Vagina (tissue), 2 donors: ENCODE data around the gene CEBPZOS.

Experiments
- CTCF ChIP-seq, 3 experiments: fragments of 450-650 bp in 2 of 3; fragments of 200-600 bp in 1 of 3; sonication (generic) in 1 of 3; IDR thresholded peaks; one replicate each; pipeline ENCODE4 v1.5.1; 2017 to 2019; ENCODE audit warnings: antibody characterized with exemption in 3 of 3, mild to moderate bottlenecking in 2 of 3, moderate library complexity in 2 of 3
- POLR2A ChIP-seq, 2 donors: fragments of 450-650 bp; IDR thresholded peaks; one replicate each; pipeline ENCODE4 v1.6.1; 2017; ENCODE audit warnings: antibody characterized with exemption in 2 of 2, mild to moderate bottlenecking in 2 of 2, moderate library complexity in 2 of 2
- POLR2AphosphoS5 ChIP-seq, 2 donors: sonication (generic); formaldehyde crosslinking; IDR thresholded peaks; one replicate each; pipeline ENCODE4 v1.9.0; 2017; ENCODE audit warnings: antibody characterized with exemption in 2 of 2, mild to moderate bottlenecking in 2 of 2, low read depth in 1 of 2; ENCODE audit not compliant: insufficient read depth in 1 of 2

GRCh38 chr2:37201208-37201607, 4.9 kb downstream of the CEBPZOS start:
- TF ChIP-seq CTCF (IDR thresholded peaks at IDR 0.05) (no peak), POLR2A (IDR thresholded peaks at IDR 0.05) (no peak), POLR2AphosphoS5 (IDR thresholded peaks at IDR 0.05; ENCODE audit: insufficient read depth in 1 of 2, low read depth in 1 of 2) (no peak)
